Uterus (tissue), 4 donors: ENCODE results near the gene ANXA6. TPM values are rescaled to one million over a fixed set of nuclear protein-coding genes. Genes with fewer than 3 reads are reported as not detected.

Experiments
- DNase-seq, 2 donors: peaks; one replicate each; pipeline ENCODE4 v3.0.0-alpha.2; 2019 to 2020
- H3K27ac ChIP-seq, 2 donors: fragments of 200-600 bp; sonication (generic); 1 replicate in 1 of 2; 2 replicates in 1 of 2; pipeline ENCODE4 v1.5.1; 2016 to 2018
- H3K27me3 ChIP-seq, 2 donors: fragments of 200-600 bp; sonication (generic); one replicate each; pipeline ENCODE4 v1.5.1; 2018 to 2019; ENCODE audit warnings: control low read depth in 1 of 2
- H3K36me3 ChIP-seq, 2 donors: fragments of 200-600 bp; sonication (generic); one replicate each; pipeline ENCODE4 v1.5.1; 2019; ENCODE audit warnings: control low read depth in 1 of 2
- H3K4me1 ChIP-seq, 2 donors: fragments of 200-600 bp; sonication (generic); one replicate each; pipeline ENCODE4 v1.5.1; 2018 to 2019; ENCODE audit warnings: control low read depth in 1 of 2
- H3K4me3 ChIP-seq, 2 donors: fragments of 200-600 bp; sonication (generic); 1 replicate in 1 of 2; 2 replicates in 1 of 2; pipeline ENCODE4 v1.5.1; 2018 to 2019; ENCODE audit warnings: mild to moderate bottlenecking in 1 of 2
- H3K9me3 ChIP-seq, 2 donors: fragments of 200-600 bp; sonication (generic); one replicate each; pipeline ENCODE4 v1.5.1; 2019; ENCODE audit warnings: control low read depth in 1 of 2
- CTCF ChIP-seq, 4 experiments: fragments of 200-600 bp in 2 of 4; fragments of 450-650 bp in 2 of 4; sonication (generic) in 2 of 4; IDR thresholded peaks; one replicate each; pipeline ENCODE4 v1.5.1; 2016 to 2019; ENCODE audit warnings: antibody characterized with exemption in 4 of 4, mild to moderate bottlenecking in 2 of 4, moderate library complexity in 1 of 4
- POLR2A ChIP-seq, 2 donors: fragments of 450-650 bp; IDR thresholded peaks; one replicate each; pipeline ENCODE4 v1.6.1; 2016; ENCODE audit warnings: antibody characterized with exemption in 2 of 2, mild to moderate bottlenecking in 1 of 2, moderate library complexity in 1 of 2
- intact Hi-C: fragments of 100-400 bp; cut with DNase I; formaldehyde crosslinking; loops from one replicate; pipeline ENCODE4 v1.15.1; 2023; ENCODE audit warnings: low total_unique reads
- total RNA-seq, 4 donors: library from RNA; depleted of rRNA in 3 of 4; stranded (reverse); fragments of >200 nt in 3 of 4; gene quantifications; one replicate each; pipeline versions ENCODE4 v1.1.0 to v1.2.4, GENCODE V29; 2014 to 2023
- donor health status: DM: yes; HTN: yes; CAD: no.

The ANXA6 gene
- total RNA-seq, 4 donors from 2014 or later = 131 to 346 (median 252) TPM

- H3K36me3 ChIP-seq = no peaks in the 10 kb centered on the region
- no peaks in the 10 kb centered on the region for H3K27me3 ChIP-seq
- no peak for TF ChIP-seq CTCF (IDR thresholded peaks at IDR 0.05)
- H3K9me3 ChIP-seq = no peaks in the 10 kb centered on the region
- intact Hi-C loops = no loop called here
- H3K4me3 ChIP-seq = no peak overlapping the region
- H3K27ac ChIP-seq = no peak overlapping the region
- no peak for DNase-seq
- peaks cover 0 to 13% of the 10 kb centered on the region in 2 donors for H3K4me1 ChIP-seq
Measured at GRCh38 chr5:151098768-151099121, 58.8 kb downstream of the ANXA6 start.

DNA sequence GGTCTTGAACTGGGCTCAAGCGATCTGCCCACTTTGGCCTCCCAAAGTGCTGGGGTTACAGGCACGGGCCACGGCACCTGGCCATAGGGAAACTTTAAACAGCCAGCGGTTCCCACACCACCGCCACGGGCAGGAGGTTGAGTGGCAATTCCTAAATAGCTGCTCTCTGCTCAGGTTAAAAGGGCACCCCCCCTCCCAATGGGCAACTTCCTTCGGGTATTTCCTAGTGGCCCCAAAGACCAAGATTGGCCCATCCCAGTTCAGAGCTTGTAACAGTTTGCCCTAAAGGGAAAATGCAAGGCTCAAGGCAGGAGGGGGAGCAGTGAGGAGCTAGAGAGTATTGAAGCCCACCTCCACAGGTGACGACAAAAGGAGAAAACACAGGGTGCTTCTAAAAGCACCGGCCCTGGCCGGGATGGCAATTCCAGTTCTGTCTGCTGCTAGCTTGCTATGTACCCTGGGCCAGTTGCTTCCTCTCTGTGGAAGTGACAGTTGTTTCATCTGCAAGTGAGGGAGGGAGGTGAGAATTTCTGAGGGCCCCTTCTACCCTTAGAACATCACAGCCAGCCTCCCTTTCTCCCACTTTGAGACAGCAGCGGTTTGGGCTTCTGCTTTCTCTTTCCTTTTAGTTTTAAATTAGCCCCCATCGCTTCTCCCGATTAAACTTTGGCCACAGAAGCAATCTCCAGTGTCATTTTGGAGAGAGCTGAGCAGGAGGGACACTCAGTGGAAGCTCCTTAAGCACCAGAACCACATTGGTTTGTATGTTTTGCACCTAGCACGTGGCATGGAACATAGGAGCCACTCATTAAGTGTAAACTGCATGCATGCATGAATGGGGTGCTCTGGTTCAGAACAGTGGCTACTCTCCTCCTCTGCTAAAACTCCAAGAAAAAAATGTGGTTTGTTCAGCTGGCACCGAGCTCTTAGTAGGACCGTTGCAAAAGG is 59.5 kb downstream of the ANXA6 start:
- Histone ChIP-seq H3K9me3 (no peaks in the 10 kb centered on the region), H3K27ac (no peak overlapping the region), H3K4me1 (peaks cover 0 to 18% of the 10 kb centered on the region in 2 donors), H3K4me3 (no peak overlapping the region), H3K27me3 (no peaks in the 10 kb centered on the region), H3K36me3 (no peaks in the 10 kb centered on the region)
- TF ChIP-seq CTCF (IDR thresholded peaks at IDR 0.05) = no peak
- TF ChIP-seq POLR2A (IDR thresholded peaks at IDR 0.05) = no peak
- no peak for DNase-seq
- intact Hi-C loops = no loop called here

- intact Hi-C loops = no loop called here
- H3K4me1 ChIP-seq = peaks cover 0 to 18% of the 10 kb centered on the region in 2 donors
- DNase-seq = no peak
- no peaks in the 10 kb centered on the region for H3K36me3 ChIP-seq
- TF ChIP-seq POLR2A (IDR thresholded peaks at IDR 0.05) (no peak), CTCF (IDR thresholded peaks at IDR 0.05) (no peak)
- H3K27me3 ChIP-seq = no peaks in the 10 kb centered on the region
- no peak overlapping the region for H3K4me3 ChIP-seq
- H3K9me3 ChIP-seq = no peaks in the 10 kb centered on the region
- no peak overlapping the region for H3K27ac ChIP-seq
Measured at GRCh38 chr5:151097061-151097460, 60.5 kb downstream of the ANXA6 start.

DNA sequence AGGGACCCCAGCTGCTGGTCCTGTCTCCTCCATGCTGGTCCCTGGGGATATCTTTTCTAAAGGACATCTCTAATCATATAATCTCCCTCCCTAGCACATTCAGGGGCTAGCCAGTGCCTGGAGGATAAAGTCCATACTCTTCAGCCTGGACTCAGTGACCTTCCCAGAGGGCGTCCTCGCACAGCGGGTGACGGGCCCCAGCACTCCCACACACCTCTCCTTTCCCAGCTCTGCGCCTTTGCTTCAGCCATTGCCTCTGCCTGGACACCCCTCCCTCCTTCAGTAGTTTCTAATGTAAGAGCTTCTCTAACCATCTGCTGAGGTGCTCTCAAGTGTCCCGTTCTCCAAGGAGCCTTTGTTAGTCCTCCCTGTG is 61.6 kb downstream of the ANXA6 start:
- peaks cover 0 to 18% of the 10 kb centered on the region in 2 donors for H3K4me1 ChIP-seq
- peak overlapping the region; percentile 42 to 54 for H3K27ac ChIP-seq
- H3K4me3 ChIP-seq = no peak overlapping the region
- no peaks in the 10 kb centered on the region for H3K9me3 ChIP-seq
- no peak for TF ChIP-seq POLR2A (IDR thresholded peaks at IDR 0.05)
- DNase-seq = no peak
- H3K36me3 ChIP-seq = no peaks in the 10 kb centered on the region
- intact Hi-C loops = no loop called here
- H3K27me3 ChIP-seq = no peaks in the 10 kb centered on the region

- Histone ChIP-seq H3K27ac (peak overlapping the region; percentile 42 to 54), H3K9me3 (no peaks in the 10 kb centered on the region), H3K27me3 (no peaks in the 10 kb centered on the region), H3K36me3 (no peaks in the 10 kb centered on the region), H3K4me1 (peaks cover 0 to 18% of the 10 kb centered on the region in 2 donors), H3K4me3 (no peak overlapping the region)
- peak in 1 of 2 donors; percentile 53 for DNase-seq
- intact Hi-C loops = no loop called here
- no peak for TF ChIP-seq CTCF (IDR thresholded peaks at IDR 0.05)
- no peak for TF ChIP-seq POLR2A (IDR thresholded peaks at IDR 0.05)
Measured at GRCh38 chr5:151095341-151096000, 62.1 kb downstream of the ANXA6 start.
